Measurements from ENCODE around the gene LPO.

LPO gene

GRCh38 chr17:58317421-58318064 is 79.2 kb downstream of the LPO start:
- DNase-seq (ENCODE audit: low spot score): no peak

GRCh38 chr17:58318065-58318481 is 79.7 kb downstream of the LPO start:
- no peak for DNase-seq (ENCODE audit: low spot score)

Measured in Ammon's horn (tissue), 1 donor.